GM12864 (cell line): ENCODE measurements around the gene BCL10.
A peak's percentile ranks its signal among the peaks of the same experiment; 100 is the strongest.

Source experiments
- DNase-seq: peaks from one replicate; pipeline ENCODE4 v3.0.0-alpha.2; 2011; ENCODE audit warnings: low read depth
- H3K4me3 ChIP-seq: 2 replicates; pipeline ENCODE4 v1.5.1; 2011; ENCODE audit warnings: mild to moderate bottlenecking, low read depth, low read length, control low read depth
- TF ChIP-seq, protein P1 (sequence below): IDR thresholded peaks from 2 replicates; pipeline ENCODE4 v1.5.1; 2011; ENCODE audit warnings: low read depth, mild to moderate bottlenecking, moderate library complexity, low read length, control low read depth, inconsistent platforms; ENCODE audit errors: missing control alignments

Gene BCL10

GRCh38 chr1:85289848-85290335 lies 13.5 kb upstream of the BCL10 start:
- no peak overlapping the region; the same call in 1 of the 2 replicates for H3K4me3 ChIP-seq
- DNase-seq: peak; percentile 39
- TF ChIP-seq, protein P1, sequence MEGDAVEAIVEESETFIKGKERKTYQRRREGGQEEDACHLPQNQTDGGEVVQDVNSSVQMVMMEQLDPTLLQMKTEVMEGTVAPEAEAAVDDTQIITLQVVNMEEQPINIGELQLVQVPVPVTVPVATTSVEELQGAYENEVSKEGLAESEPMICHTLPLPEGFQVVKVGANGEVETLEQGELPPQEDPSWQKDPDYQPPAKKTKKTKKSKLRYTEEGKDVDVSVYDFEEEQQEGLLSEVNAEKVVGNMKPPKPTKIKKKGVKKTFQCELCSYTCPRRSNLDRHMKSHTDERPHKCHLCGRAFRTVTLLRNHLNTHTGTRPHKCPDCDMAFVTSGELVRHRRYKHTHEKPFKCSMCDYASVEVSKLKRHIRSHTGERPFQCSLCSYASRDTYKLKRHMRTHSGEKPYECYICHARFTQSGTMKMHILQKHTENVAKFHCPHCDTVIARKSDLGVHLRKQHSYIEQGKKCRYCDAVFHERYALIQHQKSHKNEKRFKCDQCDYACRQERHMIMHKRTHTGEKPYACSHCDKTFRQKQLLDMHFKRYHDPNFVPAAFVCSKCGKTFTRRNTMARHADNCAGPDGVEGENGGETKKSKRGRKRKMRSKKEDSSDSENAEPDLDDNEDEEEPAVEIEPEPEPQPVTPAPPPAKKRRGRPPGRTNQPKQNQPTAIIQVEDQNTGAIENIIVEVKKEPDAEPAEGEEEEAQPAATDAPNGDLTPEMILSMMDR: no peak

- DNase-seq: no peak
Measured at GRCh38 chr1:85289207-85289847, 12.9 kb upstream of the BCL10 start.

GRCh38 chr1:85284202-85284601 lies 7.8 kb upstream of the BCL10 start:
- TF ChIP-seq, protein P1: no peak
- no peak overlapping the region for H3K4me3 ChIP-seq
- no peak for DNase-seq

More at GRCh38 chr1:85289207-85289847, 12.9 kb upstream of the BCL10 start:
- H3K4me3 ChIP-seq: no peak overlapping the region
- TF ChIP-seq, protein P1: no peak

GRCh38 chr1:85283475-85284199 lies 7.2 kb upstream of the BCL10 start:
- no peak for DNase-seq
- H3K4me3 ChIP-seq: no peak overlapping the region
- TF ChIP-seq, protein P1: no peak

GRCh38 chr1:85282424-85282823 lies 6.0 kb upstream of the BCL10 start:
- TF ChIP-seq, protein P1: peak; percentile 25
- DNase-seq: no peak
- H3K4me3 ChIP-seq: no peak overlapping the region

- DNase-seq: no peak
- TF ChIP-seq, protein P1: no peak
- H3K4me3 ChIP-seq: no peak overlapping the region
Measured at GRCh38 chr1:85280636-85281035, 4.2 kb upstream of the BCL10 start.
